Measurements from ENCODE around the gene SYCE1L.

DNA sequence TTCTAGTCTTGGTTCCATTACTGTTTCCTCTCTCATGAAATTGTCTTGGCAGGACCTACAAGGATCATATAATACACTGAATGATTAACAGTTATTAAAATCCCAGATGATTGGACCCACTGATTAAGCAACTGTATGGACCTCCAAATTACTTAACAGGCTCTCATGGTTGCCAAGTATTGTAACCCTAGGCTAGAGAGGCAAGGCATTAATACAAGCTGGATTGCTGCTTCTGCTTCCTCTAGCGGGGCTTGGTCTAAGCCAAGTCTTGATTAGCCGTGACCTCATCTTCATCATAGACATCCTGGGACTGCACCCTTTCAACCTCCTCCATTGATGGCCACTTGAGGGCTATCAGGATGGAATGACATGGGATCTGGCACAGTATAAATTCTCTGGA lies 46.9 kb downstream of the SYCE1L start:
- TF ChIP-seq, protein P1, sequence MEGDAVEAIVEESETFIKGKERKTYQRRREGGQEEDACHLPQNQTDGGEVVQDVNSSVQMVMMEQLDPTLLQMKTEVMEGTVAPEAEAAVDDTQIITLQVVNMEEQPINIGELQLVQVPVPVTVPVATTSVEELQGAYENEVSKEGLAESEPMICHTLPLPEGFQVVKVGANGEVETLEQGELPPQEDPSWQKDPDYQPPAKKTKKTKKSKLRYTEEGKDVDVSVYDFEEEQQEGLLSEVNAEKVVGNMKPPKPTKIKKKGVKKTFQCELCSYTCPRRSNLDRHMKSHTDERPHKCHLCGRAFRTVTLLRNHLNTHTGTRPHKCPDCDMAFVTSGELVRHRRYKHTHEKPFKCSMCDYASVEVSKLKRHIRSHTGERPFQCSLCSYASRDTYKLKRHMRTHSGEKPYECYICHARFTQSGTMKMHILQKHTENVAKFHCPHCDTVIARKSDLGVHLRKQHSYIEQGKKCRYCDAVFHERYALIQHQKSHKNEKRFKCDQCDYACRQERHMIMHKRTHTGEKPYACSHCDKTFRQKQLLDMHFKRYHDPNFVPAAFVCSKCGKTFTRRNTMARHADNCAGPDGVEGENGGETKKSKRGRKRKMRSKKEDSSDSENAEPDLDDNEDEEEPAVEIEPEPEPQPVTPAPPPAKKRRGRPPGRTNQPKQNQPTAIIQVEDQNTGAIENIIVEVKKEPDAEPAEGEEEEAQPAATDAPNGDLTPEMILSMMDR (IDR thresholded peaks at IDR 0.05) = no peak
- TF ChIP-seq POLR2A (IDR thresholded peaks at IDR 0.05) = no peak

Measured in testis (tissue), 2 donors.